Aorta (tissue), 5 donors: ENCODE data around the gene SLC49A3. TPM values are rescaled to one million over a fixed set of nuclear protein-coding genes. Genes with fewer than 3 reads are reported as not detected.

Experiments
- ATAC-seq: fragments of 200-7000 bp; cut with Tn5 transposase; one replicate; pipeline ENCODE4 v1.9.1; 2022; ENCODE audit warnings: moderate library complexity; ENCODE audit not compliant: low FRiP score
- DNase-seq, 2 donors: peaks; one replicate each; pipeline ENCODE4 v3.0.0-alpha.2; 2020
- H3K27ac ChIP-seq, 2 donors: one replicate each; pipeline ENCODE4 v1.5.1; 2013; ENCODE audit warnings: low read length in 2 of 2, mild to moderate bottlenecking in 2 of 2, moderate library complexity in 2 of 2, control low read depth in 1 of 2, inconsistent platforms in 1 of 2, low read depth in 1 of 2
- H3K27me3 ChIP-seq, 2 donors: one replicate each; pipeline ENCODE4 v1.6.1; 2013; ENCODE audit warnings: control low read depth in 1 of 2, low read length in 1 of 2, mild to moderate bottlenecking in 1 of 2, moderate library complexity in 1 of 2; ENCODE audit not compliant: insufficient read depth in 2 of 2, control insufficient read depth in 1 of 2
- H3K36me3 ChIP-seq, 2 donors: one replicate each; pipeline ENCODE4 v1.6.1; 2013; ENCODE audit warnings: control low read depth in 1 of 2, low read length in 1 of 2, mild to moderate bottlenecking in 1 of 2; ENCODE audit not compliant: insufficient read depth in 2 of 2, control insufficient read depth in 1 of 2
- H3K4me1 ChIP-seq, 2 donors: one replicate each; pipeline ENCODE4 v1.6.1; 2013; ENCODE audit warnings: low read length in 2 of 2, control low read depth in 1 of 2, mild to moderate bottlenecking in 1 of 2, moderate library complexity in 1 of 2; ENCODE audit not compliant: insufficient read depth in 2 of 2, control insufficient read depth in 1 of 2
- H3K4me3 ChIP-seq, 2 donors: one replicate each; pipeline ENCODE4 v1.5.1; 2013; ENCODE audit warnings: low read length in 2 of 2, control low read depth in 1 of 2, mild to moderate bottlenecking in 1 of 2
- H3K9me3 ChIP-seq: one replicate; pipeline ENCODE4 v1.6.1; 2013; ENCODE audit warnings: mild to moderate bottlenecking, low read length; ENCODE audit not compliant: control insufficient read depth
- WGBS, 2 donors: extraction: QIAGEN DNeasy Blood & Tissue Kit; methylation state at CpG; one replicate each; pipeline ENCODE4 v1.1.7; 2013; 5-methylcytosine and 5-hydroxymethylcytosine counted together
- intact Hi-C, 2 donors: fragments of 100-400 bp; cut with DNase I; formaldehyde crosslinking; loops; one replicate each; pipeline versions ENCODE4 v1.14.2 to v1.15.0; 2022
- polyA plus RNA-seq, 2 donors: library from polyadenylated mRNA; stranded (reverse); fragments of 200-250 nt; gene quantifications; one replicate each; pipeline ENCODE4 v1.2.3, GENCODE V29; 2013
- total RNA-seq, 2 donors: library from RNA; stranded (reverse); fragmentation: NEBNext Ultra II Directional; extraction: Animal tissue kit (Norgen Biotek cat#: 25700); gene quantifications; one replicate each; pipeline ENCODE4 v1.2.1, GENCODE V29; 2021
- donor health status: healthy with polysubstance abuse.
- donor health status: Bipolar disorder and iron deficiency.
- donor health status: DM: no; HTN: no; CAD: no.
- donor health status: DM: no; HTN: no; CAD: no.
- donor health status: DM: yes; HTN: yes; CAD: no.

The SLC49A3 gene
- total and polyA plus RNA-seq, 4 donors = 3.0 to 22.9 (median 15.4) TPM

- 96% methylated on average over 28 of the region's 28 CpGs for WGBS, 2 donors
- intact Hi-C loops = no loop called here
- ATAC-seq (no peak), DNase-seq (peak in 1 of 2 donors; percentile 76)
- H3K4me1 ChIP-seq = no peaks in the 10 kb centered on the region
- no peaks in the 10 kb centered on the region for H3K36me3 ChIP-seq
- no peak overlapping the region for H3K27ac ChIP-seq
- H3K27me3 ChIP-seq = no peaks in the 10 kb centered on the region
- H3K9me3 ChIP-seq = no peaks in the 10 kb centered on the region
- H3K4me3 ChIP-seq = no peak overlapping the region
Observed at GRCh38 chr4:723751-724530, 35.0 kb upstream of the SLC49A3 start.

- DNase-seq (no peak), ATAC-seq (no peak)
- no peak overlapping the region for H3K27ac ChIP-seq
- H3K4me1 ChIP-seq = no peaks in the 10 kb centered on the region
- no peaks in the 10 kb centered on the region for H3K27me3 ChIP-seq
- 97 to 98% methylated on average over 61 of the region's 61 CpGs for WGBS, 2 donors
- H3K36me3 ChIP-seq = no peaks in the 10 kb centered on the region
- intact Hi-C loops = no loop called here
- H3K4me3 ChIP-seq = no peak overlapping the region
- no peaks in the 10 kb centered on the region for H3K9me3 ChIP-seq
Observed at GRCh38 chr4:722851-723360, 34.0 kb upstream of the SLC49A3 start.

- no peak overlapping the region for H3K4me3 ChIP-seq
- H3K9me3 ChIP-seq = no peaks in the 10 kb centered on the region
- intact Hi-C loops = no loop called here
- H3K36me3 ChIP-seq = no peaks in the 10 kb centered on the region
- H3K4me1 ChIP-seq = no peaks in the 10 kb centered on the region
- ATAC-seq (no peak), DNase-seq (no peak)
- no peak overlapping the region for H3K27ac ChIP-seq
- no peaks in the 10 kb centered on the region for H3K27me3 ChIP-seq
- WGBS, 2 donors = 93 to 97% methylated on average over 23 to 47 of the region's 47 CpGs
Observed at GRCh38 chr4:722169-722725, 33.3 kb upstream of the SLC49A3 start.

GRCh38 chr4:721261-722168, 32.6 kb upstream of the SLC49A3 start:
- DNase-seq (peak in 1 of 2 donors; percentile 75), ATAC-seq (no peak)
- WGBS, 2 donors = 75 to 76% methylated on average over 31 of the region's 31 CpGs
- H3K27me3 ChIP-seq = no peaks in the 10 kb centered on the region
- H3K36me3 ChIP-seq = no peaks in the 10 kb centered on the region
- H3K4me1 ChIP-seq = no peaks in the 10 kb centered on the region
- H3K4me3 ChIP-seq = no peak overlapping the region
- no peak overlapping the region for H3K27ac ChIP-seq
- H3K9me3 ChIP-seq = no peaks in the 10 kb centered on the region
- intact Hi-C loops = no loop called here

- Histone ChIP-seq H3K36me3 (no peaks in the 10 kb centered on the region), H3K4me3 (no peak overlapping the region), H3K9me3 (no peaks in the 10 kb centered on the region), H3K27me3 (no peaks in the 10 kb centered on the region), H3K4me1 (no peaks in the 10 kb centered on the region), H3K27ac (no peak overlapping the region)
- DNase-seq (no peak), ATAC-seq (peak; percentile 37)
- intact Hi-C loops = no loop called here
- 96% methylated on average over 59 of the region's 59 CpGs for WGBS, 2 donors
Observed at GRCh38 chr4:720111-720860, 31.3 kb upstream of the SLC49A3 start.

GRCh38 chr4:718460-718859, 29.5 kb upstream of the SLC49A3 start:
- DNase-seq (no peak), ATAC-seq (no peak)
- 85 to 89% methylated on average over 8 of the region's 8 CpGs for WGBS, 2 donors

GRCh38 chr4:717601-718320, 28.8 kb upstream of the SLC49A3 start:
- no peak for DNase-seq
- Histone ChIP-seq H3K4me1 (no peaks in the 10 kb centered on the region), H3K27me3 (no peaks in the 10 kb centered on the region), H3K27ac (no peak overlapping the region), H3K4me3 (no peak overlapping the region), H3K36me3 (no peaks in the 10 kb centered on the region), H3K9me3 (no peaks in the 10 kb centered on the region)
- peak; percentile 16 for ATAC-seq
- 88 to 92% methylated on average over 34 of the region's 34 CpGs for whole genome bisulfite sequencing, 2 donors
- intact Hi-C loops = no loop called here

More at GRCh38 chr4:718460-718859, 29.5 kb upstream of the SLC49A3 start:
- H3K27me3 ChIP-seq = no peaks in the 10 kb centered on the region
- no peaks in the 10 kb centered on the region for H3K9me3 ChIP-seq
- no peak overlapping the region for H3K27ac ChIP-seq
- no peaks in the 10 kb centered on the region for H3K36me3 ChIP-seq
- no peaks in the 10 kb centered on the region for H3K4me1 ChIP-seq
- H3K4me3 ChIP-seq = no peak overlapping the region
- intact Hi-C loops = no loop called here

- no peaks in the 10 kb centered on the region for H3K4me1 ChIP-seq
- no peak for DNase-seq
- no peaks in the 10 kb centered on the region for H3K36me3 ChIP-seq
- H3K4me3 ChIP-seq = no peak overlapping the region
- no peaks in the 10 kb centered on the region for H3K9me3 ChIP-seq
- H3K27me3 ChIP-seq = no peaks in the 10 kb centered on the region
- H3K27ac ChIP-seq = no peak overlapping the region
- intact Hi-C loops = no loop called here
- no peak for ATAC-seq
- WGBS, 2 donors = 91 to 95% methylated on average over 18 of the region's 18 CpGs
Observed at GRCh38 chr4:714087-714486, 25.1 kb upstream of the SLC49A3 start.
